ELR (cell line): ENCODE data around the gene RILPL1.

Experiments
- DNase-seq: peaks from one replicate; pipeline ENCODE4 v3.0.0-alpha.2; 2015; ENCODE audit warnings: low read depth

Gene RILPL1

GRCh38 chr12:123427036-123427769, 106.3 kb downstream of the RILPL1 start:
- DNase-seq: no peak

DNA sequence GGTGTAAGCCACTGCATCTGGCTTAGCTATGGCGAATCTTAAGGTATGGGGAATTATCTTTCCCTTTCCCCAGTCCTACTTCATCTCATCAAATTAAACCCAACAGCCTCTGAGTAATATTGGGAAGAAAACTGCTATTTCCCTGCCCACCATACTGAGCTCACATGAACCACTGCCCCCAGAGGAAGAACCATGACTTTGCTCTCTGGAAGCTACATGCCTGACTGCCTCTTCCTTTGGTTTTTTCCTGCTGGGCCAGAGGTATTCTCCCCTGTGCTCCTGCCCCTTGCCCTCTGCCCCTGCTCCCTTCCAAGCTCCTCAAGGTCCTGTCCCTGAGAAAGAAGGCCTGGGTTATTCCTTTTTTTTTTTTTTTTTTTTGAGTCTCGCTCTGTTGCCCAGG, 112.2 kb downstream of the RILPL1 start:
- DNase-seq: no peak
